Measurements from ENCODE around the gene PTPRH.

- no peak for TF ChIP-seq EZH2 (IDR thresholded peaks at IDR 0.05; ENCODE audit: borderline replicate concordance, low read depth, low read length, poor library complexity, severe bottlenecking)
- TF ChIP-seq CTCF (conservative IDR thresholded peaks at IDR 0.05; ENCODE audit: low read depth, low read length): no peak
Measured at GRCh38 chr19:55158423-55158822, 50.9 kb downstream of the PTPRH start.

Measured in A673 (cell line).